BJ (cell line): ENCODE data around the gene ZNF181. TPM values are rescaled to one million over a fixed set of nuclear protein-coding genes. Genes with fewer than 3 reads are reported as not detected.

Experiments
- CTCF ChIA-PET: fragments of 350-600 bp; formaldehyde crosslinking; extraction: SDS; loops from one replicate; lab custom pipeline; 2021; ENCODE audit warnings: antibody characterized with exemption, inconsistent platforms; lab: Yijun Ruan, JAX
- POLR2A ChIA-PET: fragments of 300-600 bp; sonication (Branson Sonifier 250); formaldehyde crosslinking; extraction: SDS; loops from one replicate; lab custom pipeline; 2021; ENCODE audit warnings: antibody characterized with exemption; lab: Charles Lee
- DNase-seq: peaks from one replicate; pipeline ENCODE4 v3.0.0-alpha.2; 2011; ENCODE audit warnings: low read depth
- H3K27me3 ChIP-seq: 2 replicates; pipeline ENCODE4 v1.6.0; 2011; ENCODE audit warnings: low read length; ENCODE audit not compliant: control insufficient read depth, insufficient read depth
- H3K36me3 ChIP-seq: 2 replicates; pipeline ENCODE4 v1.5.1; 2011; ENCODE audit warnings: low read length; ENCODE audit not compliant: control insufficient read depth, insufficient read depth
- H3K4me3 ChIP-seq: 2 replicates; pipeline ENCODE4 v1.5.1; 2011; ENCODE audit warnings: low read depth, mild to moderate bottlenecking, control low read depth, low read length
- CTCF ChIP-seq: IDR thresholded peaks from 2 replicates; pipeline ENCODE4 v1.5.1; 2011; ENCODE audit warnings: low read depth, mild to moderate bottlenecking, control low read depth, inconsistent platforms, low read length, moderate library complexity; ENCODE audit not compliant: insufficient read depth
- polyA plus RNA-seq: library from polyadenylated mRNA; depleted of rRNA; stranded (reverse); fragments of >200 nt; gene quantifications from 2 replicates; pipeline ENCODE4 v1.2.3, GENCODE V29; 2011

Gene ZNF181
- polyA plus RNA-seq, 1 experiment, result 3.2 TPM

GRCh38 chr19:34757441-34757840, 23.4 kb downstream of the ZNF181 start:
- H3K27me3 ChIP-seq, result no peaks in the 10 kb centered on the region
- no peaks in the 10 kb centered on the region for H3K36me3 ChIP-seq
- H3K4me3 ChIP-seq, result no peak overlapping the region
- no peak for DNase-seq
- CTCF ChIA-PET, result no interaction called here
- POLR2A ChIA-PET, result no interaction called here
- no peak for TF ChIP-seq CTCF

- peaks cover 2% of the 10 kb centered on the region; the same call in 1 of the 2 replicates for H3K36me3 ChIP-seq
- H3K27me3 ChIP-seq, result no peaks in the 10 kb centered on the region
- DNase-seq, result no peak
- ChIA-PET POLR2A (no interaction called here), CTCF (no interaction called here)
- no peak for TF ChIP-seq CTCF
- no peak overlapping the region for H3K4me3 ChIP-seq
These were observed 25.3 kb downstream of the ZNF181 start for GRCh38 chr19:34759218-34759917.

- no peak for DNase-seq
- Histone ChIP-seq H3K27me3 (no peaks in the 10 kb centered on the region), H3K36me3 (peaks cover 18% of the 10 kb centered on the region), H3K4me3 (no peak overlapping the region)
- no peak for TF ChIP-seq CTCF
- POLR2A ChIA-PET, result no interaction called here
- CTCF ChIA-PET, result no interaction called here
These were observed 32.3 kb downstream of the ZNF181 start for GRCh38 chr19:34766386-34766785.

- H3K27me3 ChIP-seq, result no peaks in the 10 kb centered on the region
- no peak overlapping the region for H3K4me3 ChIP-seq
- ChIA-PET CTCF (interaction anchor here (0.6 kb wide), 1 partner anchor 129 kb away, joined by 3 read pairs; no protein-coding TSS in a partner anchor), POLR2A (no interaction called here)
- no peak for DNase-seq
- H3K36me3 ChIP-seq, result peaks cover 18% of the 10 kb centered on the region
- TF ChIP-seq CTCF, result no peak
These were observed 33.9 kb downstream of the ZNF181 start for GRCh38 chr19:34767951-34768350.

GRCh38 chr19:34772697-34773554, 38.9 kb downstream of the ZNF181 start, which contains the start of gene ZNF599:
Gene ZNF599, minus strand, starts transcription at chr19:34773215. Its CDS starts 374 bp downstream, at chr19:34772841.
- Histone ChIP-seq H3K36me3 (peaks cover 7% of the 10 kb centered on the region), H3K27me3 (no peaks in the 10 kb centered on the region), H3K4me3 (peak within 1 kb of the TSS; percentile 80)
- CTCF ChIA-PET, result no interaction called here
- no peak for TF ChIP-seq CTCF
- peak; percentile 47 for DNase-seq
- POLR2A ChIA-PET, result no interaction called here
